Stimulated activated naive B cell treated with anti-CD40 and anti-IgM and Interleukin-4, amounts not matched to agents 10 μg/mL and 1 μg/mL and 100 μg/mL, for 72 hours (primary cell): ENCODE data around the gene TSPAN10.

Source experiments
- ATAC-seq, 2 donors: fragments of 150-1000 bp; cut with Tn5 transposase; replicated peaks; 2 replicates each; pipeline ENCODE4 v1.10.0; 2021; ENCODE audit warnings: moderate library complexity in 1 of 2
- DNase-seq: peaks from one replicate; pipeline ENCODE4 v3.0.0; 2021
- H3K27ac Mint-ChIP-seq: one replicate; pipeline ENCODE4 v1.8.0; 2022; ENCODE audit warnings: mild to moderate bottlenecking, mixed read lengths
- H3K27me3 Mint-ChIP-seq, 2 donors: one replicate each; pipeline ENCODE4 v1.8.0; 2022; ENCODE audit warnings: mixed read lengths in 2 of 2
- H3K36me3 Mint-ChIP-seq, 2 donors: one replicate each; pipeline ENCODE4 v1.8.0; 2022; ENCODE audit warnings: mixed read lengths in 2 of 2, mild to moderate bottlenecking in 1 of 2
- H3K4me1 Mint-ChIP-seq, 2 donors: one replicate each; pipeline ENCODE4 v1.8.0; 2022; ENCODE audit warnings: mixed read lengths in 2 of 2, mild to moderate bottlenecking in 1 of 2
- H3K4me3 Mint-ChIP-seq, 2 donors: one replicate each; pipeline ENCODE4 v1.8.0; 2022; ENCODE audit warnings: mild to moderate bottlenecking in 2 of 2, mixed read lengths in 2 of 2, moderate library complexity in 1 of 2
- H3K9me3 Mint-ChIP-seq, 2 donors: one replicate each; pipeline ENCODE4 v1.8.0; 2022; ENCODE audit warnings: mixed read lengths in 2 of 2, mild to moderate bottlenecking in 1 of 2

TSPAN10 gene

GRCh38 chr17:81681672-81682071 is 44.7 kb downstream of the TSPAN10 start:
- H3K4me3 Mint-ChIP-seq: peak overlapping the region; percentile 30 to 36
- H3K9me3 Mint-ChIP-seq: no peaks in the 10 kb centered on the region
- no peaks in the 10 kb centered on the region for H3K27me3 Mint-ChIP-seq
- H3K36me3 Mint-ChIP-seq: peaks cover 17 to 28% of the 10 kb centered on the region in 2 donors
- peaks cover 24 to 35% of the 10 kb centered on the region in 2 donors for H3K4me1 Mint-ChIP-seq
- DNase-seq: no peak
- no peak for ATAC-seq
- peak overlapping the region; percentile 56 for H3K27ac Mint-ChIP-seq

- Mint-ChIP-seq H3K4me3 (peak overlapping the region; percentile 84 to 85), H3K36me3 (peaks cover 25 to 38% of the 10 kb centered on the region in 2 donors), H3K9me3 (no peaks in the 10 kb centered on the region), H3K27me3 (no peaks in the 10 kb centered on the region), H3K27ac (peak overlapping the region; percentile 90), H3K4me1 (peaks cover 29 to 40% of the 10 kb centered on the region in 2 donors)
- ATAC-seq (no peak), DNase-seq (no peak)
Observed at GRCh38 chr17:81682565-81683207, 45.7 kb downstream of the TSPAN10 start.

GRCh38 chr17:81683208-81683583 is 46.2 kb downstream of the TSPAN10 start:
- Mint-ChIP-seq H3K27ac (peak overlapping the region; percentile 90), H3K4me1 (peaks cover 29 to 41% of the 10 kb centered on the region in 2 donors), H3K9me3 (no peaks in the 10 kb centered on the region), H3K36me3 (peaks cover 26 to 39% of the 10 kb centered on the region in 2 donors), H3K4me3 (peak overlapping the region; percentile 84 to 85), H3K27me3 (no peaks in the 10 kb centered on the region)
- ATAC-seq (peak; percentile 16 to 19), DNase-seq (no peak)

- no peaks in the 10 kb centered on the region for H3K27me3 Mint-ChIP-seq
- DNase-seq: peak; percentile 98
- H3K9me3 Mint-ChIP-seq: no peaks in the 10 kb centered on the region
- peaks cover 28 to 43% of the 10 kb centered on the region in 2 donors for H3K36me3 Mint-ChIP-seq
- H3K4me3 Mint-ChIP-seq: peak within 1 kb of the TSS; percentile 84 to 85
- ATAC-seq: peak; percentile 96 to 97
- H3K4me1 Mint-ChIP-seq: peaks cover 32 to 44% of the 10 kb centered on the region in 2 donors
- peak within 1 kb of the TSS; percentile 92 for H3K27ac Mint-ChIP-seq
Observed at GRCh38 chr17:81683584-81684441, 46.8 kb downstream of the TSPAN10 start, which contains the start of the genes ARL16 and HGS. Gene ARL16 (minus strand): TSS chr17:81683797. CDS start chr17:81683753, 44 bp downstream. Gene HGS (plus strand): TSS chr17:81684011. CDS start chr17:81684067, 56 bp downstream.

- peaks cover 30 to 51% of the 10 kb centered on the region in 2 donors for H3K4me1 Mint-ChIP-seq
- H3K27ac Mint-ChIP-seq: peak overlapping the region; percentile 92
- H3K36me3 Mint-ChIP-seq: peaks cover 34 to 46% of the 10 kb centered on the region in 2 donors
- no peaks in the 10 kb centered on the region for H3K9me3 Mint-ChIP-seq
- DNase-seq: no peak
- peak overlapping the region; percentile 84 to 85 for H3K4me3 Mint-ChIP-seq
- no peaks in the 10 kb centered on the region for H3K27me3 Mint-ChIP-seq
- no peak for ATAC-seq
Observed at GRCh38 chr17:81684442-81684911, 47.5 kb downstream of the TSPAN10 start.

- Mint-ChIP-seq H3K9me3 (no peaks in the 10 kb centered on the region), H3K4me3 (peak overlapping the region; percentile 84 to 85), H3K27me3 (no peaks in the 10 kb centered on the region), H3K27ac (peak overlapping the region; percentile 92), H3K4me1 (peaks cover 30 to 57% of the 10 kb centered on the region in 2 donors), H3K36me3 (peaks cover 41 to 49% of the 10 kb centered on the region in 2 donors)
- DNase-seq (no peak), ATAC-seq (no peak)
Observed at GRCh38 chr17:81685108-81685507, 48.1 kb downstream of the TSPAN10 start.

GRCh38 chr17:81686614-81687013 is 49.6 kb downstream of the TSPAN10 start:
- Mint-ChIP-seq H3K27ac (peak overlapping the region; percentile 71), H3K27me3 (no peaks in the 10 kb centered on the region), H3K36me3 (peaks cover 44 to 55% of the 10 kb centered on the region in 2 donors), H3K4me3 (no peak overlapping the region), H3K4me1 (peaks cover 29 to 64% of the 10 kb centered on the region in 2 donors), H3K9me3 (no peaks in the 10 kb centered on the region)
- ATAC-seq (no peak), DNase-seq (no peak)

- no peak overlapping the region for H3K4me3 Mint-ChIP-seq
- DNase-seq: no peak
Observed at GRCh38 chr17:81687770-81688541, 51.0 kb downstream of the TSPAN10 start.

GRCh38 chr17:81688616-81689015 is 51.6 kb downstream of the TSPAN10 start:
- ATAC-seq: no peak
- Mint-ChIP-seq H3K9me3 (no peaks in the 10 kb centered on the region), H3K4me1 (peaks cover 23 to 51% of the 10 kb centered on the region in 2 donors), H3K4me3 (no peak overlapping the region), H3K27ac (no peak overlapping the region), H3K27me3 (no peaks in the 10 kb centered on the region), H3K36me3 (peaks cover 41 to 62% of the 10 kb centered on the region in 2 donors)
- DNase-seq: no peak

More at GRCh38 chr17:81687770-81688541, 51.0 kb downstream of the TSPAN10 start:
- Mint-ChIP-seq H3K4me1 (peaks cover 24 to 53% of the 10 kb centered on the region in 2 donors), H3K27me3 (no peaks in the 10 kb centered on the region), H3K27ac (no peak overlapping the region), H3K36me3 (peaks cover 41 to 62% of the 10 kb centered on the region in 2 donors), H3K9me3 (no peaks in the 10 kb centered on the region)
- no peak for ATAC-seq

GRCh38 chr17:81690066-81690465 is 53.1 kb downstream of the TSPAN10 start:
- Mint-ChIP-seq H3K4me3 (no peak overlapping the region), H3K27me3 (no peaks in the 10 kb centered on the region), H3K4me1 (peaks cover 18 to 43% of the 10 kb centered on the region in 2 donors), H3K9me3 (no peaks in the 10 kb centered on the region), H3K27ac (no peak overlapping the region), H3K36me3 (peaks cover 41 to 56% of the 10 kb centered on the region in 2 donors)
- ATAC-seq (no peak), DNase-seq (no peak)

- peaks cover 37 to 52% of the 10 kb centered on the region in 2 donors for H3K36me3 Mint-ChIP-seq
- H3K4me3 Mint-ChIP-seq: no peak overlapping the region
- H3K9me3 Mint-ChIP-seq: no peaks in the 10 kb centered on the region
- ATAC-seq: no peak
- H3K4me1 Mint-ChIP-seq: peaks cover 14 to 38% of the 10 kb centered on the region in 2 donors
- DNase-seq: no peak
- no peak overlapping the region for H3K27ac Mint-ChIP-seq
- no peaks in the 10 kb centered on the region for H3K27me3 Mint-ChIP-seq
Observed at GRCh38 chr17:81690549-81690948, 53.6 kb downstream of the TSPAN10 start.

- DNase-seq: no peak
- Mint-ChIP-seq H3K36me3 (peaks cover 34 to 51% of the 10 kb centered on the region in 2 donors), H3K27me3 (no peaks in the 10 kb centered on the region), H3K4me3 (no peak overlapping the region), H3K27ac (no peak overlapping the region), H3K4me1 (peaks cover 13 to 34% of the 10 kb centered on the region in 2 donors), H3K9me3 (no peaks in the 10 kb centered on the region)
- no peak for ATAC-seq
Observed at GRCh38 chr17:81691196-81691595, 54.2 kb downstream of the TSPAN10 start.

GRCh38 chr17:81691608-81692007 is 54.6 kb downstream of the TSPAN10 start:
- ATAC-seq (no peak), DNase-seq (no peak)
- Mint-ChIP-seq H3K27me3 (no peaks in the 10 kb centered on the region), H3K9me3 (no peaks in the 10 kb centered on the region), H3K36me3 (peaks cover 32 to 48% of the 10 kb centered on the region in 2 donors), H3K4me1 (peaks cover 11 to 31% of the 10 kb centered on the region in 2 donors), H3K27ac (no peak overlapping the region), H3K4me3 (no peak overlapping the region)
